MM.1S (cell line): ENCODE results near the gene STAG3.
A peak's percentile ranks its signal among the peaks of the same experiment; 100 is the strongest.
"Not testable (repeated sequence)": the region's sequence is repeated elsewhere in the genome, so short reads cannot be mapped to it uniquely, and the experiment has no call there.

Experiments used
- DNase-seq: peaks from one replicate; pipeline ENCODE4 v3.0.0-alpha.2; 2015
- H2AFZ ChIP-seq: fragments of 300-600 bp; sonication (generic); 2 replicates; pipeline ENCODE4 v1.6.0; 2016; ENCODE audit warnings: antibody characterized with exemption, low read length
- H3F3A ChIP-seq: fragments of 300-600 bp; sonication (generic); 2 replicates; pipeline ENCODE4 v1.6.1; 2016; ENCODE audit warnings: mild to moderate bottlenecking, antibody characterized with exemption, low read length, moderate library complexity, mixed read lengths; ENCODE audit not compliant: insufficient read depth
- H3K27ac ChIP-seq: fragments of 300-600 bp; sonication (generic); 2 replicates; pipeline ENCODE4 v1.5.1; 2016; ENCODE audit warnings: mild to moderate bottlenecking, low read length
- H3K27me3 ChIP-seq: fragments of 300-600 bp; sonication (generic); replicated peaks from 2 replicates; pipeline ENCODE4 v1.6.0; 2016; ENCODE audit warnings: low read length; ENCODE audit not compliant: insufficient read depth
- H3K36me3 ChIP-seq: fragments of 300-600 bp; sonication (generic); replicated peaks from 2 replicates; pipeline ENCODE4 v1.6.1; 2016; ENCODE audit warnings: mild to moderate bottlenecking, low read length, mixed read lengths; ENCODE audit not compliant: insufficient read depth
- H3K4me1 ChIP-seq: fragments of 300-600 bp; sonication (generic); 2 replicates; pipeline ENCODE4 v1.6.1; 2016; ENCODE audit warnings: low read length, mixed read lengths
- H3K4me2 ChIP-seq: fragments of 300-600 bp; sonication (generic); 2 replicates; pipeline ENCODE4 v1.6.0; 2016; ENCODE audit warnings: low read depth, low read length
- H3K4me3 ChIP-seq: fragments of 300-600 bp; sonication (generic); 2 replicates; pipeline ENCODE4 v1.5.1; 2016; ENCODE audit warnings: low read length, mixed read lengths
- H3K79me2 ChIP-seq: fragments of 300-600 bp; sonication (generic); 2 replicates; pipeline ENCODE4 v1.6.1; 2016; ENCODE audit warnings: mixed run types, low read length, mixed read lengths
- H3K9ac ChIP-seq: fragments of 300-600 bp; sonication (generic); 2 replicates; pipeline ENCODE4 v1.6.1; 2016; ENCODE audit warnings: low read length, mixed read lengths
- H3K9me2 ChIP-seq: fragments of 300-600 bp; sonication (generic); replicated peaks from 2 replicates; pipeline ENCODE4 v1.6.1; 2016; ENCODE audit warnings: mild to moderate bottlenecking, low read length, mixed read lengths; ENCODE audit not compliant: insufficient read depth
- H3K9me3 ChIP-seq: fragments of 300-600 bp; sonication (generic); replicated peaks from 2 replicates; pipeline ENCODE4 v1.6.1; 2016; ENCODE audit warnings: mild to moderate bottlenecking, low read length, mixed read lengths; ENCODE audit not compliant: insufficient read depth
- H4K20me1 ChIP-seq: fragments of 300-600 bp; sonication (generic); 2 replicates; pipeline ENCODE4 v1.6.1; 2016; ENCODE audit warnings: mild to moderate bottlenecking, low read length, moderate library complexity, mixed read lengths; ENCODE audit not compliant: insufficient read depth
- EZH2 ChIP-seq: fragments of 300-600 bp; sonication (generic); optimal IDR thresholded peaks from 2 replicates; pipeline ENCODE3; 2017; ENCODE audit warnings: low read depth, mild to moderate bottlenecking, antibody characterized with exemption, low read length, mixed read lengths
- EZH2phosphoT487 ChIP-seq: fragments of 300-600 bp; sonication (generic); IDR thresholded peaks from 2 replicates; pipeline ENCODE4 v1.6.1; 2018; ENCODE audit warnings: antibody characterized with exemption, low read length
- TF ChIP-seq, protein P1 (sequence below): fragments of 300-600 bp; sonication (generic); IDR thresholded peaks from 2 replicates; pipeline ENCODE4 v1.5.1; 2016; ENCODE audit warnings: antibody characterized with exemption, low read length, mixed read lengths

Gene STAG3

DNA sequence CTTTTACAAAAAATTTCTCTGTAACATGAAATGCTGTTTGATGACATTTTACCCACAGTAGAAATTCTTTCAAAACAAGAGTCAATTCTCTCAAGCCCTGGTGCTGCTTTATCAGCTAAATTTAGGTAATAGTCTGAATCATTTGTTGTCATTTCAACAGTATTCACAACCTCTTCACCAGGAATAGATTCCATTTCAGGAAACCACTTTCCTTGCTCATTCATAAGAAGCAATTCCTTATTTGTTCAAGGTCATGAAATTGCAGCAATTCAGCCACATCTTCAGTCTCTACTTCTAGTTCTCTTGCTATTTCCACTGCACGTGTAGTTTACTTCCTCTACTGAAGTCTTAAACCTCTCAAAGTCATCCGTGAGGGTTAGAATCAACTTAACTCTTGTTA is 14.1 kb downstream of the STAG3 start:
- Histone ChIP-seq H3K27ac (no peak overlapping the region), H3K36me3 (no peaks in the 10 kb centered on the region), H4K20me1 (no peaks in the 10 kb centered on the region), H3K9me2 (no peaks in the 10 kb centered on the region), H3K9ac (no peak overlapping the region), H3K4me3 (no peak overlapping the region), H3K79me2 (no peaks in the 10 kb centered on the region), H2AFZ (no peak overlapping the region), H3K4me1 (peaks cover 3% of the 10 kb centered on the region; the same call in 1 of the 2 replicates), H3K9me3 (no peaks in the 10 kb centered on the region), H3K27me3 (no peaks in the 10 kb centered on the region), H3K4me2 (no peak overlapping the region), H3F3A (0 out of 2 replicates have a peak, but pooled peaks cover 3% of the 10 kb centered on the region)
- no peak for TF ChIP-seq EZH2
- no peak for TF ChIP-seq EZH2phosphoT487
- TF ChIP-seq, protein P1, sequence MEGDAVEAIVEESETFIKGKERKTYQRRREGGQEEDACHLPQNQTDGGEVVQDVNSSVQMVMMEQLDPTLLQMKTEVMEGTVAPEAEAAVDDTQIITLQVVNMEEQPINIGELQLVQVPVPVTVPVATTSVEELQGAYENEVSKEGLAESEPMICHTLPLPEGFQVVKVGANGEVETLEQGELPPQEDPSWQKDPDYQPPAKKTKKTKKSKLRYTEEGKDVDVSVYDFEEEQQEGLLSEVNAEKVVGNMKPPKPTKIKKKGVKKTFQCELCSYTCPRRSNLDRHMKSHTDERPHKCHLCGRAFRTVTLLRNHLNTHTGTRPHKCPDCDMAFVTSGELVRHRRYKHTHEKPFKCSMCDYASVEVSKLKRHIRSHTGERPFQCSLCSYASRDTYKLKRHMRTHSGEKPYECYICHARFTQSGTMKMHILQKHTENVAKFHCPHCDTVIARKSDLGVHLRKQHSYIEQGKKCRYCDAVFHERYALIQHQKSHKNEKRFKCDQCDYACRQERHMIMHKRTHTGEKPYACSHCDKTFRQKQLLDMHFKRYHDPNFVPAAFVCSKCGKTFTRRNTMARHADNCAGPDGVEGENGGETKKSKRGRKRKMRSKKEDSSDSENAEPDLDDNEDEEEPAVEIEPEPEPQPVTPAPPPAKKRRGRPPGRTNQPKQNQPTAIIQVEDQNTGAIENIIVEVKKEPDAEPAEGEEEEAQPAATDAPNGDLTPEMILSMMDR = no peak
- DNase-seq = no peak

DNA sequence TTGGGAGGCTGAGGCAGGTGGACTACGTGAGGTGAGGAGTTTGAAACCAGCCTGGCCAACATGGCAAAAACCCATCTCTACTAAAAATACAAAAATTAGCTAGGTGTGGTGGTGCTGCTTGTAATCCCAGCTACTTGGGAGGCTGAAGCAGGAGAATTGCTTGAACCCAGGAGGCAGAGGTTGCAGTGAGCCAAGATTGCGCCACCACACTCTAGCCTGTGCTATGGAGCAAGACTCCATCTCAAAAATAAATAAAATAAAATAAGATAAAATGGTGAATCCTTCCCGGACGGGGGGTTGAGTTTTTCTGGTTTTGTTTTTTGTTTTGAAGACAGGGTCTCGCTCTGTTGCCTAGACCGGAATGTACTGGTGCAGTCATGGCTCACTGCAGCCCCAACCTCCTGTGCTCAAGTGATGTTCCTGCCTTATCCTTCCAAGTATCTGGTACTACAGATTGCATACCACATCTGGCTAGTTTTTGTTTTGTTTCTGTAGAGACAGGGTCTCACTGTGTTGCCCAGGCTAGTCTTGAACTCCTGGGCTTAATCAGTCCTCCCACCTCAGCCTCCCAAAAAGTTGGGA is 14.7 kb downstream of the STAG3 start:
- H3K27ac ChIP-seq, H3K4me1 ChIP-seq, H4K20me1 ChIP-seq, H3K79me2 ChIP-seq, H3F3A ChIP-seq, DNase-seq, H3K9ac ChIP-seq, H3K36me3 ChIP-seq, H3K9me2 ChIP-seq, H2AFZ ChIP-seq, H3K9me3 ChIP-seq, H3K4me3 ChIP-seq, H3K27me3 ChIP-seq, H3K4me2 ChIP-seq: not testable (repeated sequence)

DNA sequence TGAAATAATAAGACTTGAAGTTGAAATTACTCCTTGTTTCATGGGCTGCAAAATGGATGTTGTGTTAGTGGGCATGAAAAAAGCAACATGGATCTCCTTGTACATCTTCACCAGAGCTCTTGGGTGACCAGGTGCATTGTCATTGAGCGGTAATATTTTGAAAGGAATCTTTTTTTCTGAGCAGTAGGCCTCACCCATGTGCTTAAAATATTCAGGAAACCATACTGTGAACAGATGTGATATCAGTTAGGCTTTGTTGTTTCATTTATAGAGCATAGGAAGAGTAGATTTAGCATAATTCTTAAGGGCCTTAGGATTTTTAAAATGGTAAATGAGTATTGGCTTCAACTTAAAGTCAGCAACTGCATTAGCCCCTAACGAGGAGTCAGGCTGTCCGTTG is 15.3 kb downstream of the STAG3 start:
- DNase-seq = no peak
- Histone ChIP-seq H2AFZ (no peak overlapping the region), H3F3A (0 out of 2 replicates have a peak, but pooled peaks cover 3% of the 10 kb centered on the region), H3K79me2 (no peaks in the 10 kb centered on the region), H4K20me1 (no peaks in the 10 kb centered on the region), H3K4me1 (peaks cover 3% of the 10 kb centered on the region; the same call in 1 of the 2 replicates), H3K36me3 (no peaks in the 10 kb centered on the region), H3K27me3 (peaks cover 6% of the 10 kb centered on the region; the same call in 1 of the 2 replicates), H3K27ac (no peak overlapping the region), H3K9ac (no peak overlapping the region), H3K9me2 (no peaks in the 10 kb centered on the region), H3K4me2 (no peak overlapping the region), H3K9me3 (no peaks in the 10 kb centered on the region), H3K4me3 (no peak overlapping the region)
- TF ChIP-seq EZH2 (no peak), EZH2phosphoT487 (no peak)
- TF ChIP-seq, protein P1 = no peak

DNA sequence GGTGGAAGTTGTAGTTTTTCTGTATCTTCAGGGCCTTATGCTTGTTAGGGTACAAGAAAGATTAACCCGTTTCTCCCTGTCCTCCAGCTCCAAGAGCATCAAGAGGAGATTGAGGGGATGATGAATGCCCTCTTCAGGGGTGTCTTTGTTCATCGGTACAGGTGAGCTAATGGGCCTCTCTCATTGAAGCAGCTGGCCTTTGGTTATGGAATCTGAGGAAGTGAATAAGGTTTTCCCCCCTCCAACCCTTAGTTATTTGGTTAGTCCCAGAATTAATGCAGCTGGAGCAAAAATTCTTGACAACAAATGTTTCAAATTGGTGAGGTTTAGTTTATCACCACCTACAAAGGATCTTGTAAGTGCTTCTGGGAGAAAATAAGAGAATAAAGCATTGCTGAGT is 17.5 kb downstream of the STAG3 start:
- TF ChIP-seq EZH2 (no peak), EZH2phosphoT487 (no peak)
- TF ChIP-seq, protein P1 = no peak
- no peak overlapping the region for H3K9ac ChIP-seq
- no peaks in the 10 kb centered on the region for H4K20me1 ChIP-seq
- H3K4me1 ChIP-seq = peaks cover 2% of the 10 kb centered on the region; the same call in 1 of the 2 replicates
- no peaks in the 10 kb centered on the region for H3K9me3 ChIP-seq
- DNase-seq = no peak
- H3K27me3 ChIP-seq = peaks cover 14% of the 10 kb centered on the region; the same call in 1 of the 2 replicates
- no peak overlapping the region for H3K4me3 ChIP-seq
- H3K36me3 ChIP-seq = no peaks in the 10 kb centered on the region
- H3K27ac ChIP-seq = no peak overlapping the region
- no peaks in the 10 kb centered on the region for H3K79me2 ChIP-seq
- no peak overlapping the region for H2AFZ ChIP-seq
- H3K9me2 ChIP-seq = no peaks in the 10 kb centered on the region
- H3F3A ChIP-seq = 0 out of 2 replicates have a peak, but pooled peaks cover 3% of the 10 kb centered on the region
- no peak overlapping the region for H3K4me2 ChIP-seq

DNA sequence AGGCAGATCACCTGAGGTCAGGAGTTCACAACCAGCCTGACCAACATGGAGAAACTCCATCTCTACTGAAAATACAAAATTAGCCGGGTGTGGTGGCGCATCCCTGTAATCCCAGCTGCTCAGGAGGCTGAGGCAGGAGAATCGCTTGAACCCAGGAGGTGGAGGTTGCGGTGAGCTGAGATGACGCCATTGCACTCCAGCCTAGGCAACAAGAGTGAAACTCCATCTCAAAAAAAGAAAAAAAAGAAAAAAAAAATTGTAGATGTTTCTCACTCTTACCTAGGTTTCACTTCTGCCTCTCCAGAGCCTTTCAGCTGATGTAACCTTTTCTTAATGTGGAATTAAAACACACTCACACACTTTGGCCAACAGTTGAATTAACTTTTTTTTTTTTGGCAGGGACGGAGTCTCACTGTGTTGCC is 18.2 kb downstream of the STAG3 start:
- not testable (repeated sequence) for H3F3A ChIP-seq, H3K36me3 ChIP-seq, H3K4me1 ChIP-seq, H3K27ac ChIP-seq, H4K20me1 ChIP-seq, H3K9me2 ChIP-seq, H3K9me3 ChIP-seq, H3K79me2 ChIP-seq, H3K9ac ChIP-seq, H3K4me3 ChIP-seq, H2AFZ ChIP-seq
- DNase-seq = peak; percentile 56
- Histone ChIP-seq H3K27me3 (peaks cover 21% of the 10 kb centered on the region), H3K4me2 (peak overlapping the region; percentile 45; the same call in 1 of the 2 replicates)
